NCI-H2029 (cell line): ENCODE results near the gene OR52I2.

Source experiments
- DNase-seq: peaks from one replicate; lab custom pipeline; 2025; lab: John Stamatoyannopoulos, UW

OR52I2 gene

DNA sequence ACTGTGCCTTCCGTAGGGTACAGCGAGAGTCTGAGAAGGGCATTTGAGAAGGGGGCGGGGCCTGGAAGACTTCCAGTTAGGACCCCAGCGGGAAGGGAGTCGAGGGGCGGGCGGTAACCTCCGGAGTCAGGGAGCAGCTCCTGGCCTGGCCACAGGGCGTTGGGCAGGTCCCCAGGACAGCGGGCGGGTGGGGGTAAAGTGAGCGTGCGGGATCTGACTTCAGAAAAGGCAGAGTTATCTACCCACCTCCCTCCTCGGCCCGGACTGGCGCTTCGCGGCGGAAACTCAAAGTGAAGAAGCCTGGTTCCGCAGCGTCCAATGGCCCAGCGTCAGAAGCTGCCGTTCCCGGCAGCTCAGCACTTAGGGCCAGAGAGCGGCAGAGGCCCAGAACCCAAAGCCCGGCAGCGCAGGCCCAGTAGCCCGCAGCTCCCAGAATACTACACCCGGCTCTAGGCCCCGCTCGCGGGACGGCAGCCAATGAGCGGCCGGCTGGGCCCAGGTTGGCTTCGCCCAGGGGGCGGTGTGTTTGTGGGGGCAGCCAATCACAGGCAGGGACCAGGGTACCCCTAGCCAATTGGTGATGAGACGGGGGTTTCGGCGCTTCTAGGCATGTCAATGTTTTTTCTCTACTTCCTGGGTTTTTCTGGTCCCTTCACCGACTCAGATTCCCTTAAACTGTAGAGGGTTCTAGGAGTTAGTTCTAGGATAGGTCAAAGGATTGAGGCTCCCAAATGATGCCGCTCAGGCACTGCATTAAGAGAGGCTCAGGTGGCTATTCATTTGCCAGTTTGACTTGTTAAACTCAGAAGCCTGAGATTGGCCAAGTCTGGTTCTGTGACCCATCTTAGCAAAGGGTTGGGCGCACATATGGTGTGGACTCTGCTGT lies 26.5 kb downstream of the OR52I2 start, which contains the start of gene TRIM68:
TSS of gene TRIM68 (minus strand) at position 451 of the 886 bp plus-strand sequence. CDS start 2,727 bp downstream, outside the sequence.
- peak; percentile 93 for DNase-seq

DNA sequence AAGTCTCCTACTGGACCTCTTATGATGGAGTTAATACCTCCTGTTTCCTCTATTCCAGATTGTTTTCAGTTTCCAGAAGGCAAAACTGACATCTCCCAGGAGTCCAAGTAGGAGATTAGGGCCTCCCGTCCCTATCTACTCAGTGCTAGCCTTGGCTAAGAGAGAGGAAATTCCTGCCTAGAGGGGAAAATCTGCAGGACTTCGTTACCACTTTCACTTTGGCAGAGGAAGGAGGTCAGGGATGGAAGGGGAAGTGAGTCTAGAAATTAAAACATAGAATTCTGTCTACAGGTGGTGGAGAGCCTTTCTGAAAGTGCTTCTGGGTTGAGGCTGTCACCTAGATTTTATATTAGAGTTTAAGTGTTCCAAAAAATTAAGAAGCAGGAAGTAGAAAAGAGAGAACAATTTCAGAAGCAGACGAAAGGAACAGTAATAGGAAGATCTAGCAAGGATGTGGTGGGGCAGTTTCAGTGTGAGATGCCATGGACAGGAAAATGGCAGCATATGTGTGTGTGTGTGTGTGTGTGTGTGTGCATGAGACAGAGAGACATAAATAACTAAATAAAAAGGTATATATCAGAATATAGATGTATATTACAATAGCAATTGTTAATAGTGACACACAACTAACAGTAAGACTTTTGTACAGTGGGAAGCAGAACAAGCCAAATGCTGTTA lies 28.9 kb downstream of the OR52I2 start:
- no peak for DNase-seq

DNA sequence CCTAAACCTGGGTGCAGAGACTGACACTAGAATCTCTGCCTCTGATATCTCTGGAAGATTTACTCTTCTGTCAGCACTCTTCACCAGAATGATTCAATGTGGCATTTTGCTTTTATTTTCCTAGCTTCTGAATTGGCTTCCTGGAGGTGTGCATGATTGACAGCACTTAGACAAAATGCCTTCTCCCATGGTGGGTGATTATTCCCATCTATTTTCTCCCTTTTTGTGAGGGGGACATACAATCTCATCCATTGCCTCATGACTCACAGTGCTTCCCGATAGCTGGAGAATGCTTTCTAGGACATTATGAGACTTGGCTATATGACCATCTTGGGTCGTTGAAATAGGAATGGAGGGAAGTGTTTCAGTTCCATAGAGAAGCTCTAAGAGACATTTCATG lies 30.4 kb downstream of the OR52I2 start:
- DNase-seq = no peak

DNA sequence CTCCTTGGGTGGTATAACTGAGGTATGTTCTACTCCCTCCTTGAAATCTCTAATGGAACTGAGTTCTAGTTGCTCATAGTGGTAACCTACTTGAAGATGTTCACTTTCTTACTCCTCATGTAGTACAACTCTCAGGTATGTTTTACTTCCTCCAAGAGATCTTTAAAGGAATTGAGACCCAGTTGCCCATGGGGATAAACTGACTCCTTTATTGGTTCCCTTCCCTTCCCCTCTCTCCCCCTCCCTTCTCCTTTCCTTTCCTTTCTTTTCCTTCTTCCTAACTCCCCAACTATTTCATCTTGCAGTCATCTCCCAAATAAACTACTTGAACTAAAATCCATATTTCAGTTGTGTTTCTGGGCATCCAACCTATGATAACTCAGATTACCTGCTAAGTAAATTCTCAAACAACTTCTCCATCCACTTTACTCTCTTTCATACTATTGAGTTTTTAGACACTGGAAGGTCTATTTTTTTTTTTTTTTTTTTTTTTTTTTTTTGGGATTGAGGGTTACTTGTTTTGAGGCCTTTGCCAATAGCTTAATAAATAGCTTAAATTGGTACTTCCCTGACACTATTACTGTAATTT lies 34.4 kb downstream of the OR52I2 start:
- no peak for DNase-seq

DNA sequence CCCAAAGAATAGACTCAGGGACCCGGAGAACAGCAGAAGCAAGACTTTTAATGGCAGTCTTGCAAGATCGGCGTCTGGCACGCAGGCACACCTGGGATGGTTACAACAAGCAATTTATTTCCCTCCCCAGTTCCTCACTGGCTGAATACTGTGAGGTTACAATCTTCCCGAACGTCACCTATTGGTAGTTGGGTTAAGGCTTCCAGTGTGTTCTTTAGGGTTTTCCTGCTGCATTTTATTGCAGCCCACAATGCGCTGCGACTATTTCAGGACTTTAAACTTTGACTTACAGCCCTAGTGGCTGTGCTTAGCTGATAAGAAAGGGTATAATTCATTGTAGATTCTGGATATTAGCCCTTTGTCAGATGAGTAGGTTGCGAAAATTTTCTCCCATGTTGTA lies 38.0 kb downstream of the OR52I2 start:
- no peak for DNase-seq

DNA sequence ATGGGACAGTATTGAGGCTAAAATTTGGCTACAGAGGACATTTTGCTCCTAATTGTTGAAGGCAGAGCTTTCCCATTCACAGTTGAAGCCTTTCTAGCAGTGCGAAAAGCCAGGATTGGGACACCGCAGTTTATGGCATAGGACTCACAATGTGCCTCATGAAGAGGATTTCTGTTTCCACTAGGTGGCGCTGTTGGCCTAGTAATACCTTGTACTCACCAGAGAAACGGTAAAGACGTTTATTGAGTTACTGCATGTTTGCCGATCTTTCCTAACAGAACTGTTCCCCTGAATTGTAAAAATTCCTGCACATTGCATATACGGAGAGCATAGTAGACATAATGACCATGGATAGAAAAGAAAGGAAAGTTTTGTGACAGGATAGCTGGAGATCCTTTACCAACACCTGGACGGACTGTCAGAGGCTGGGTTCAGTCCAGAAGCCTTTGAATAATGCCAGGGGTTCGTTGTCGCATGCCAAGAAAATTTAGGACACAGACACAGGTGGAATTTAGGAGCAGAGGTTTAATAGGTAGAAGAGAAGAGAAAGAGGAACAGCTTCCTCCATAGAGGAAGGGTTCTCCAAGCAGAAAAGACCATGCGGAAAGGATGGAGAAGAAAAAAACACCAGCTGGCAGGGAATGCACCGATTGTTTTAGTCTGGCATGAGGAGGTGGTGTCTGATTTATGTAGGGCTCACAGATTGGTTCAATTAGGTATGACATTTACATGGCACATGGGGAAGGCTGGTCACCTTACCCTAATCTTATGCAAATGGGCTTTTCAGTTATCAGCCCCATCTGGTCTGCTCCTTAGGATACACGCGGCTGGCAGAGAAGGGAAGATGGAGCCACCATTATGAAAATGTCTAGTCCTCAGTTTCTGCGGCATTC lies 44.9 kb downstream of the OR52I2 start:
- peak; percentile 83 for DNase-seq

DNA sequence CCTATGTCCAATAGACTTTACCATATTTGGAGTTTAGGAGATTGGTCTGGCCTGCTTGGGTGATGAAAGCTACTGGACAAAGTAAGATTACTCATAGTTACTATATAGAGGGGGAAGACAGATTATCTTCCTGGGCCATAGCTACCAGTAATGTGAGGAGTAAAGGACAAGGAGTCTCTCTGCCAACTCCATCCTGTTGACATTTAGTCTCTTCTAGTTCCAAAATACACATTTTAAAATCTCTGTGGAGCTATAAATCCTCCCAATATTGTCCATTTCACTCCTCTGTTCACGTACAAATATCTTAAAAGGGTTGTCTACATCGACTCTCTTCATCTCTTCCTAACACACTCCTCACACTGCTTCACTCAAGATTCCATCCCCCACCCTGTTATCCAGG lies 54.6 kb downstream of the OR52I2 start:
- no peak for DNase-seq

DNA sequence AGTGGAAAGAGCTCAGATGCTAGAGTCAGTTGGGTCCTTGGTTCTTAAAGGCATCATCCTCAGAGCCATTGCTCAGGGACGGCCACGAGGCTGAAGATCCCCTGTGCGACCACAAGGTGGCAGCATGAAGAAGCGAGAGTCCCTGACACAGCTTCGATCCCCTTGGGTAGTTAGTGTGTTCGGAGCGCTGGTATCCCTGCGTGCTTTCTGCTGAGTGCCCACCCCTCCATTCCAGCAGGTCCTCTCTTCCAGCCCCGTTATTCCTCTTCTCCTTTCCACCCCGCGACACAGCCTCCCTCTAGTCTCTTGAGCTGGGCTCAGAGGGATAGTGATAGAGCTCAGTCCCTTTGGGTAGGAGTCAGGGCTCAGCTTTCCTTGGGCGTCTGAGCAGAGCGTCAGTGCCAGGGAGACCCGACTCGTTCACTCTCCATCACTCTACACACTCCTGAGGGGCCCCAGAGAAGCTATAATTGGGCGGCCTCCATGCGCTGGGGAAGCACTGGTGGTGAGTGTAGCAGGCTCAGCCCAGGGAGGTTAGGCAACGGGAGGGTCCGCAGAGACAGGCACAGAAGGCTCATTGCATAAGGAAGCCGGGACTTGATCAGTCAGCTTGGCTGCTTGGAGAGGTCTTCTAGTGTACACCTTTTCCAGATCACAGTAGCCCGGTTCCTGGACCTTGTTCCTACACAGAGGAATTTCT lies 55.6 kb downstream of the OR52I2 start, which contains the start of gene OR51D1:
TSS of gene OR51D1 (plus strand) at position 516 of the 700 bp plus-strand sequence. CDS start 2,314 bp downstream, outside the sequence.
- DNase-seq = peak; percentile 64

DNA sequence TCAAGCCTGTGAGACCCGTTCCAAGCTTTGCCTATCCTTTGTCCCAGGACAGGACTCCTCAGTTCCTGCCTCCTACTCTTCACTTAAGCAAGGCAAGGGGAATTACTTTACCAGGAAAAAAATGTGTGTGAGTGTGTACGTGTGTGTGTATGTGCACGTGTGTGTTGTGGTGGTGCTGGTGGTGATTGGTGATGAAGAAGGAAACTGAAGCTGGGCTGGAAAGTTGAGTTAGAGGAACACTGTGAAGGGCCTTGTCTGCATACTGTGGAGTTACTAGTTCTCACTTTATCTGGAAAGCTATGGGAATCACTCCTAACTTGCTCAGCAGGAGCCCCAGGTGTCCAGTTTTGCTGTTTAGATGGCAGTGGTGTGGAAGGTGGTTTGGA lies 56.1 kb downstream of the OR52I2 start:
- no peak for DNase-seq

DNA sequence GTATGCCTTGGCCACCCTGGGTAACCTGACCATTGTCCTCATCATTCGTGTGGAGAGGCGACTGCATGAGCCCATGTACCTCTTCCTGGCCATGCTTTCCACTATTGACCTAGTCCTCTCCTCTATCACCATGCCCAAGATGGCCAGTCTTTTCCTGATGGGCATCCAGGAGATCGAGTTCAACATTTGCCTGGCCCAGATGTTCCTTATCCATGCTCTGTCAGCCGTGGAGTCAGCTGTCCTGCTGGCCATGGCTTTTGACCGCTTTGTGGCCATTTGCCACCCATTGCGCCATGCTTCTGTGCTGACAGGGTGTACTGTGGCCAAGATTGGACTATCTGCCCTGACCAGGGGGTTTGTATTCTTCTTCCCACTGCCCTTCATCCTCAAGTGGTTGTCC lies 58.4 kb downstream of the OR52I2 start:
- no peak for DNase-seq

DNA sequence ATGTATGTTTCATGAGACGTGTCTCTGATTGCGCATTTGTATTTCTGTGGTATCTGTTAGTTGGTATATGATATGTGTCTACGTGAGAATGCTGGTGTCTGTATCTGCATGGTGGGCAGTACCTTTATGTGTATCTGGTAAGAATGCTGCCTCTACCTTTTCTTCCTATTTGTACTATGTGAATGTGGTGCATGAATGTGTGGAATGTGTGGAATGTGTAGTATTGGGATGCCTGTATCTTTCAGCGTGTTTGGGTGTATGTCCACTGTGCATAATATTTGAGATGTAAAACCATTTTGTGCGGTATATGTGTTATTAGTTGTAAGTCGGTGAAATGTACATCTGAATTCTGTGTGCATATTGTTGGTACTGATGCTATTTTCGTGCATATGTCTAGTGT lies 60.0 kb downstream of the OR52I2 start:
- DNase-seq = no peak

DNA sequence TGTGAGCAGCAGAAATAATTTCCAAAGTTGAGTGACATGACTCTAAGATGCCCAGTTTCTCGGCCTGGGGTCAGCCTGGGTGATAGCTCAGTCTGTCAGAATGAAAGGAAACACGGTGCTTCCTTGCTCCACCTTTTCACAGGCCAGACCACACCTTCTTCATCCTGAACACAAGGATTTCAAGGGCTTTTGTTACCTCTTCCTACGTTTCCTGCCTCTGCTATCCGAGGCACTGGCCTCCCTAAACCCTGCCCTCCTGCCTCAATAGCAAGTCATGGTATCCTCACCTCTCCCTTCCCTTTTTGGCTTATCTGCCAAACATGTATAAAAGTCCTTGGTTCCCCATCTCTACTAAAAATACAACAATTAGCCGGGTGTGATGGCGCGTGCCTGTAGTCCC lies 60.5 kb downstream of the OR52I2 start:
- DNase-seq = no peak
